BJ (cell line): Measurements from ENCODE around the gene SCN9A. TPM values are rescaled to one million over a fixed set of nuclear protein-coding genes. Genes with fewer than 3 reads are reported as not detected.

ENCODE experiments used
- CTCF ChIA-PET: fragments of 350-600 bp; formaldehyde crosslinking; extraction: SDS; loops from one replicate; lab custom pipeline; 2021; ENCODE audit warnings: antibody characterized with exemption, inconsistent platforms; lab: Yijun Ruan, JAX
- POLR2A ChIA-PET: fragments of 300-600 bp; sonication (Branson Sonifier 250); formaldehyde crosslinking; extraction: SDS; loops from one replicate; lab custom pipeline; 2021; ENCODE audit warnings: antibody characterized with exemption; lab: Charles Lee
- DNase-seq: peaks from one replicate; pipeline ENCODE4 v3.0.0-alpha.2; 2011; ENCODE audit warnings: low read depth
- H3K27me3 ChIP-seq: 2 replicates; pipeline ENCODE4 v1.6.0; 2011; ENCODE audit warnings: low read length; ENCODE audit not compliant: control insufficient read depth, insufficient read depth
- H3K36me3 ChIP-seq: 2 replicates; pipeline ENCODE4 v1.5.1; 2011; ENCODE audit warnings: low read length; ENCODE audit not compliant: control insufficient read depth, insufficient read depth
- H3K4me3 ChIP-seq: 2 replicates; pipeline ENCODE4 v1.5.1; 2011; ENCODE audit warnings: low read depth, mild to moderate bottlenecking, control low read depth, low read length
- polyA plus RNA-seq: library from polyadenylated mRNA; depleted of rRNA; stranded (reverse); fragments of >200 nt; gene quantifications from 2 replicates; pipeline ENCODE4 v1.2.3, GENCODE V29; 2011
- TF ChIP-seq, protein P1 (sequence below): IDR thresholded peaks from 2 replicates; pipeline ENCODE4 v1.5.1; 2011; ENCODE audit warnings: low read depth, mild to moderate bottlenecking, control low read depth, inconsistent platforms, low read length, moderate library complexity; ENCODE audit not compliant: insufficient read depth

Gene SCN9A
- polyA plus RNA-seq, 1 experiment, result 19.4 TPM

DNA sequence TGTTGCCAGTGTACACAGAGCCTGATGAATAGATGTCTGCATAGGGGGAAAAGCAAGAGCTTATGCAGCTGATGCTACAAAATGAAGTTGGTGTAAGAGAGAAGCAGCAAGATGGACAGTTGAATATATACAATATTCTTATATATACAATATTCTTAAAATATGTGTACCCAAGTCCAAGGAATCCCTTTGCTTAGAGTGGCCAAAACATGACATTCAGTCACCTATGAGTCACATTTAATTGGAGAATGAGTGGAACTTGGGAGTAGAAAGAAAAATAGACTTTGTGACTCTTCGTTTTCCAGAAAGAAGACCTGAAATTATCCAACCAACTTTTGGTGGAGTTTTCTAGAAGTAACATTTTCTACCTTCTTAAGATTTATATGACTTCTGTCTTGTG lies 81.8 kb downstream of the SCN9A start:
- TF ChIP-seq, protein P1, sequence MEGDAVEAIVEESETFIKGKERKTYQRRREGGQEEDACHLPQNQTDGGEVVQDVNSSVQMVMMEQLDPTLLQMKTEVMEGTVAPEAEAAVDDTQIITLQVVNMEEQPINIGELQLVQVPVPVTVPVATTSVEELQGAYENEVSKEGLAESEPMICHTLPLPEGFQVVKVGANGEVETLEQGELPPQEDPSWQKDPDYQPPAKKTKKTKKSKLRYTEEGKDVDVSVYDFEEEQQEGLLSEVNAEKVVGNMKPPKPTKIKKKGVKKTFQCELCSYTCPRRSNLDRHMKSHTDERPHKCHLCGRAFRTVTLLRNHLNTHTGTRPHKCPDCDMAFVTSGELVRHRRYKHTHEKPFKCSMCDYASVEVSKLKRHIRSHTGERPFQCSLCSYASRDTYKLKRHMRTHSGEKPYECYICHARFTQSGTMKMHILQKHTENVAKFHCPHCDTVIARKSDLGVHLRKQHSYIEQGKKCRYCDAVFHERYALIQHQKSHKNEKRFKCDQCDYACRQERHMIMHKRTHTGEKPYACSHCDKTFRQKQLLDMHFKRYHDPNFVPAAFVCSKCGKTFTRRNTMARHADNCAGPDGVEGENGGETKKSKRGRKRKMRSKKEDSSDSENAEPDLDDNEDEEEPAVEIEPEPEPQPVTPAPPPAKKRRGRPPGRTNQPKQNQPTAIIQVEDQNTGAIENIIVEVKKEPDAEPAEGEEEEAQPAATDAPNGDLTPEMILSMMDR, result no peak
- H3K27me3 ChIP-seq, result no peaks in the 10 kb centered on the region
- no peak for DNase-seq
- CTCF ChIA-PET, result no interaction called here
- H3K4me3 ChIP-seq, result no peak overlapping the region
- POLR2A ChIA-PET, result no interaction called here
- H3K36me3 ChIP-seq, result no peaks in the 10 kb centered on the region

DNA sequence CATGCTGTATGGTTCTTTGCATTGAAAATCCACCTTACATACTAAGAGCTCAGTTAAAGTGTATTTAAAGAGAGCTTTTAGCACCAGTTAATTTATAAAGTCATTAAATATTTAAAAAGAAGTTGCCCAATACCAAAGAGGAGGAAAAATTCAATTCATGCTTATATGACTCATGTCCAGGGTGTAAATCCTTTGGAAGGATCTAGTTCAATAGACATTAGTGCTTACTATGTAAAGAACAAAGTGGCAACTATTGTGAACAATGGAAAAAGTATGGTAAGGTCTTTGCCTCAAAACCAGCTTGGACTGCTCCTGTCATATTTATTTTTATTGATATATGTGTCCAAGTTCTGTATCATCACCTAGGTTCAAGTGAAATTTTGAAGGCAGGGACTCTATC lies 90.5 kb downstream of the SCN9A start:
- no peak for DNase-seq
- POLR2A ChIA-PET, result no interaction called here
- TF ChIP-seq, protein P1, result no peak

GRCh38 chr2:166284359-166284758 lies 91.4 kb downstream of the SCN9A start:
- ChIA-PET CTCF (no interaction called here), POLR2A (no interaction called here)
- DNase-seq, result no peak
- peaks cover 2% of the 10 kb centered on the region for H3K36me3 ChIP-seq
- TF ChIP-seq, protein P1, result no peak
- H3K27me3 ChIP-seq, result no peaks in the 10 kb centered on the region
- H3K4me3 ChIP-seq, result no peak overlapping the region

More for the DNA sequence above, 90.5 kb downstream of the SCN9A start:
- no peaks in the 10 kb centered on the region for H3K27me3 ChIP-seq
- H3K4me3 ChIP-seq, result no peak overlapping the region
- H3K36me3 ChIP-seq, result peaks cover 2% of the 10 kb centered on the region
- CTCF ChIA-PET, result no interaction called here

DNA sequence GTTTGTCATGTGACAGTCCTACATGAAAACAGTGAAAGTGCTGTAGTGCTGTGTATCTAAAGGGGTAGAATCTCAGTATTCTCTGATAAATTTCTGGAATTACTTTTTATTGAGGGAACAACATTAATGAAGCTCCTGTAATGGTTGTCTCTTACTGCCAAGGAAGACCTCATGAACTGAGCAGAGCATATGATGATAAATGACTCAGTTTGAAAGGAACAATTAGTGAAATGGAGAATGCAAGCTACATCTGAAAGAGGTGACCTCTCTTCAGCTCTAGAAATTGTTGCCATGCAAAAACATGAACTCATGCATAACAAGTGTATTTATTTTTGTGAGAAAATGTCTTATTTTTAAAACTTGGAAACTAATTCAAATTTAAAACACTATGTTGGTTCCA lies 93.6 kb downstream of the SCN9A start:
- no peak for DNase-seq
- Histone ChIP-seq H3K27me3 (no peaks in the 10 kb centered on the region), H3K4me3 (no peak overlapping the region), H3K36me3 (peaks cover 2% of the 10 kb centered on the region)
- ChIA-PET POLR2A (no interaction called here), CTCF (no interaction called here)
- TF ChIP-seq, protein P1, result no peak

GRCh38 chr2:166278856-166279255 lies 96.9 kb downstream of the SCN9A start:
- no peak for DNase-seq
- H3K4me3 ChIP-seq, result no peak overlapping the region
- no peaks in the 10 kb centered on the region for H3K27me3 ChIP-seq
- no peaks in the 10 kb centered on the region for H3K36me3 ChIP-seq
- POLR2A ChIA-PET, result no interaction called here
- TF ChIP-seq, protein P1, result no peak
- CTCF ChIA-PET, result no interaction called here
